DMS53 (cell line): ENCODE measurements around the gene NSUN5.
"Not testable (repeated sequence)": the region's sequence is repeated elsewhere in the genome, so short reads cannot be mapped to it uniquely, and the experiment has no call there.

ENCODE experiments used
- DNase-seq: peaks from one replicate; lab custom pipeline; 2025; lab: John Stamatoyannopoulos, UW

The NSUN5 gene

GRCh38 chr7:73325424-73325823 lies 16.8 kb upstream of the NSUN5 start:
- DNase-seq: not testable (repeated sequence)

- peak; percentile 95 for DNase-seq
Observed at GRCh38 chr7:73324081-73324845, 15.6 kb upstream of the NSUN5 start.

DNA sequence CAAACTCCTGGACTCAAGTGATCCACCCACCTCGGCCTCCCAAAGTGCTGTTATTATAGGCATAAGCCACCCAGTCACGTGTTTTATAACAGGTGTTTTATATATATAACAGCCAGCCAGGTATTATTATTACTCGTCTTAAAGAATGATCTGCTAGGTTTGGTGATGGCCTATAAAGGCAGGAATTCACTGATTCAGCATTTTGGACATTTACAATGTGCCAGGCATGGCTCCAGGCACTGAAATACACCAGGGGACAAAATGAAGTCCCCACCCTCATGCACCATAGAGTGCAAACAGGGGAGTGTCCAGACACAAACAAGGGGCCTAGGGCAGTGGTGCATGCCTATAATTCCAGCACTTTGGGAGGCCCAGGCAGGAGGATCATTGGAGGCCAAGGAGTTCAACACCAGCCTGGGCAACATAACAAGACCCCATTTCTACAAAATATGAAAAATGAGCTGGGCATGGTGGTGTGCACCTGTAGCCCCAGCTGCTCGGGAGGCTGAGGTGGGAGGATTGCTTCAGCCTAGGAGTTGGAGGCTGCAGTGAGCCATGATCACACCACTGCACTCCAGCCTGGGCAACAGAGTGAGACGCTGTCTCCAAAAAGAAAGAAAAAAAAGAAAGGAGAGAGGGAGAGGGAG lies 14.9 kb upstream of the NSUN5 start:
- not testable (repeated sequence) for DNase-seq

- peak; percentile 13 for DNase-seq
Observed at GRCh38 chr7:73320009-73320408, 11.4 kb upstream of the NSUN5 start.

GRCh38 chr7:73319541-73319940 lies 10.9 kb upstream of the NSUN5 start:
- not testable (repeated sequence) for DNase-seq

- not testable (repeated sequence) for DNase-seq
Observed at GRCh38 chr7:73318656-73319204, 10.1 kb upstream of the NSUN5 start.

- no peak for DNase-seq
Observed at GRCh38 chr7:73316521-73316920, 7.9 kb upstream of the NSUN5 start.

DNA sequence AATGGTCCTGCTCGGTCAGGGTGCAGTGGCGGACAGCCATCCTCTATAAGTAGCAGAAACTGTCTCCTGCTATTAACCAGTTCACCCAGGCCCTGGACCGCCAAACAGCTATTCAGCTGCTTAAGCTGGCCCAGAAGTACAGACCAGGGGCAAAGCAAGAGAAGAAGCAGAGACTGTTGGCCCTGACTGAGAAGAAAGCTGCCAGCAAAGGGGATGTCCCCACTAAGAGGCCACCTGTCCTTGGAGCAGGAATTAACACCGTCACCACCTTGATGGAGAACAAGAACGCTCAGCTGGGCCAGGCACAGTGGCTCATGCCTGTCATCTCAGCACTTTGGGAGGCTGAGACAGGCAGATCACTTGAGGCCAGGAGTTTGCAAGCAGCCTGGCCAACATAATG lies 5.6 kb upstream of the NSUN5 start:
- DNase-seq: no peak

DNA sequence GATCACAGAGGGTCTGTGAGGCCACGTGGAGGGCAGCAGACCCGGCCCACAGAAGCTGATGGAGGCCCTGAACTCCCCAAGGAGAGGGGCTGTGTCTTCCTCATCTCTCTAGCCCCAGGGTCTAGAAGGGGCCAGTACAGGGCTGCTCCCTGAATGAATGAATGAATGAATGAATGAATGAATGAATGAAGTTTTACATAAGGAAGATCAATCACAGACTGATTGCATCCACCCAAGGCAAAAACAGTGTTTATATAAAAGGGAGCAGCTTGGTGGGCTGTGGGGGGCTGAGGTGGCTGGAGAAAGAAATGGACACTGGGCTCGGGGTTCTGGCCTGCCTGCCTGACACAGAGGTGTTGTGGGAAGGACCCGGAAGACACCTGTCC lies 4.9 kb upstream of the NSUN5 start:
- DNase-seq: peak; percentile 16

DNA sequence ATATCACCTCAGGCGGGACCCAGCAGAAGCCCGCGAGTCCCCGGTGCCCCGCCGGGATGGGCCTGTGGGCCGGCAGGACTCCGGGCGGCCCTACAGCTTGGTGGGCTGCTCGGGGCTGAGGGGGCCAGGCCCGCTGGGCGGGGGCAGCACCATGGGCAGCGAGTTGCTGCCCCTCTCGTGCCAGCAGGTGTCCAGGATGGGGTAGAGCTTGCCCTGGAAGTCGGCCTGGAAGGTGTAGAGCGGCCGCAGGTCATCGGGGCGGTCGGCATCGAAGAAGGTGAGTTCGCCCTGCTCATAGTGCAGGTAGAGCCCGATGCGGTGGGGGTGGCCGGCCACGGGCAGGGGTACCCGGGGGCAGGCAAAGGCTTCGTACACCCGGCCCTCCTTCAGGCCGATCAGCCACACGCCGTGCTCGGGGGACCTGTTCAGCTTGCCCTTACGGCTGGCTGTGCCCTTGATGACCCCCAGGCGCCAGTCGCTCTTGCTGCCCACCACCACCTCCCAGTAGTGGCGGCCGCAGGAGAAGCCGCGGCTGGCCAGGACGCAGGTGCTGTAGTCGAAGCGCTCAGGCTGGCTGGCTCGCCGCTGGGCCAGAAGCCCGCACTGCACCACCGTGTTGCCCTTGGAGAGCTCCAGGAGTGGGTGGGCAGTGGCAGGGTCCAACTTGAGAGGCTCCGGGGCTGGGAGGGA lies 4.3 kb upstream of the NSUN5 start:
- no peak for DNase-seq

DNA sequence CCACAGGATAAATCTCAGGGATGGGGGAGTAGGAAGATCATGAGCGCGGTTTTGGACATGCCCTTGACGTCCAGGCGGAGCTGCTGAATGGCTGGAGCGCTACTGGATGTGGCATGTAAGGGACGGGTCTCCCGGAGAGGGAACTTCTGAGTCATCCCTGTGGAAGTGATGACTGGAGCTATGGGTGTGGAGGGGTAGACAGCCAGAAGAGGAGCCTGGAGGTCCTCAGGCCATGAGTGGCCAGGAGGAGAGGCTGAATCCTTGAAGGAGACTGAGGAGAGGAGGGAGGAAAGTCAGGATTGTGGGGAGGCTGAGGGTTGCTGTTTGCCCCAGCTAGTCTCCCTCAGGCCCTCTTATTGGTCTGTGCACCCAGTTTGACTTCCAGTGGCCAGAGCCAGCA lies 2.8 kb upstream of the NSUN5 start:
- not testable (repeated sequence) for DNase-seq

- peak; percentile 78 for DNase-seq
Observed at GRCh38 chr7:73308074-73308664, 457 bp downstream of the NSUN5 start.

- no peak for DNase-seq
Observed at GRCh38 chr7:73307436-73307835, 1.2 kb downstream of the NSUN5 start.

GRCh38 chr7:73304612-73305387 lies 3.8 kb downstream of the NSUN5 start:
- not testable (repeated sequence) for DNase-seq

DNA sequence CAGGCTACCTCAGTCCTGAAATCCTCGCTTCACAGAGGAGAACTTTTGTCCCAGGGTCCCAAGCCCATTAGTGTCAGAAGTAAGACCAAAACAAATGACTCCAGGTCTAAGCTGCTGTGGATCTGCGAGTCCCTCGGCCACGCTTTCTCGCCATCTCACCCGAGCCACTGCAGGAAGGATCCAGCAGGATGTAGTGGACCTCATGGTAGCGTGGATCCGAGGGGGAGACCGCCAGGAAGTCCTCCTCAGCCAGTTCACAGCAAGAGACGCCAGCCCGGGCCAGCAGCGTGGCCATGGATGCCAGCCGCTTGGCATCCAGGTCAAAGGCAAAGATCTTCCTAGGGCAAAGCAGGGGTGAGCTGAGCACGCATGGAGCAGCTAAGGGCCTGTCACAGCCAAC lies 4.6 kb downstream of the NSUN5 start:
- no peak for DNase-seq

DNA sequence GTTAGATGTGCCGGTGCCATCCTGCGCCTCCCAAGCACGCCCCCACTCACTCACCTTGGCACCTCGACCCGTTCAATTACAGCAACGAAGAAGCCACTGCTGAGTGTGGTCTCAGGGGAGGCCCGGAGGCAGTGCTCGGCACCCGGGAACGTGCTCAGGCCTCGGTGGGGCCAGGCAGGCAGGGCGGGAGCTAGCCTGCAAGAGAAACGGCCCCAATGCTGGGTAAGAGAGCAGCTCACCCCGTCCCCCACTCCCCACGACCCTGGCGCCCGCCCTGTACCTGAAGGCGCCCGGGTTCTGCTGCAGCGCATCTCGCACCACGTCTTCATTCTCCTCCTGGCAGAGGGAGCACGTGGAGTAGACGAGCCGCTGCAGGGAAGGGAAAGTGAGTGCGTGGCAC lies 5.1 kb downstream of the NSUN5 start:
- no peak for DNase-seq

- DNase-seq: not testable (repeated sequence)
Observed at GRCh38 chr7:73302846-73303245, 5.8 kb downstream of the NSUN5 start.

DNA sequence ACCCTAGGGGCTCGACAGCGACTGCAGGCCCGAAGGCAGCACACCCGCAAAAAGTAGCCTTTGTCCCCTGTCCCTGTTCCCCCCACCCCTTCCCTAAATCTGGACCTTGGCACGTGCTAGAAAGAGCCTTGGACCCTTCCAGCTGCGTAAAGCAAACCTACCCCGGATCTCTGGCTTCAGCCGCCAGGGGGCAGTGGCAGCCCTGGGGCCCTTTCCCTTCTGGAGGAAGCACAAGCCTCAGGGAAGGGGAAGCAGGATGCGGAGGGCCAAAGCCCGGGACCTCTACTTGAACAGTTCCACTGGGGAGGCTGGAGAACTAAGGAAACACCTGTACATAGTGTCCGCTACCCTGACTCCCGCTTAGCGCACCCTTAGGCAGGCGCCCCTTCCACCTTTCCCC lies 7.5 kb downstream of the NSUN5 start:
- not testable (repeated sequence) for DNase-seq

DNA sequence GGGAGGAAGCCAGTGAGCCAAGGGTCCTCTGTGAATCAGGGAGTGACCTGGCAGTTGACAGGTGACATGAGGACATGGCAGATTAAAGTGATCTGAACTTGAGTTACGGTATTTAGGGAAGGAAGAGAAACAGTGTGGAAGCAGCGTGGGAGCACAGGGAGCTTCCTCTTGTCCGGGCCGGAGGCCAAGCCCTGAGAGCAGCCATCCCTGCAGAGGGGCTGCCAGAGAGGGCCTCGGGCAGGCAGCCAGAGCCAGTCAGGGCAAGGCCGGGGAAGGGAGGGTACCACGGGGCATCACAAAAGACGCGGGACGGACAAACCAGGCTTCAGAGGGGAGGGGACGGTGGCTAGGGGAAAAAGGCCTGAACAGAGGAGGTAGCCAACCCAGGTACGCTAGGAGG lies 8.8 kb downstream of the NSUN5 start:
- not testable (repeated sequence) for DNase-seq

- not testable (repeated sequence) for DNase-seq
Observed at GRCh38 chr7:73297706-73298105, 10.9 kb downstream of the NSUN5 start.

DNA sequence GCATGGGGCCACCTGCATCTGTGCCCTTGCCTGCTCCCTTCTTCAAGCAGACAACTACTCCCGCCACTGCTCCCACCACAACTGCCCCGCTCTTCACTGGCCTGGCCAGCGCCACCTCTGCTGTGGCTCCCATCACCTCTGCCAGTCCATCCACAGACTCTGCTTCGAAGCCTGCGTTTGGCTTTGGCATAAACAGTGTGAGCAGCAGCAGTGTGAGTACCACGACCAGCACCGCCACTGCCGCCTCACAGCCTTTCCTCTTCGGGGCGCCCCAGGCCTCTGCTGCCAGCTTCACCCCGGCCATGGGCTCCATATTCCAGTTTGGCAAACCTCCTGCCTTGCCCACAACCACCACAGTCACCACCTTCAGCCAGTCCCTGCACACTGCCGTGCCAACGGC lies 11.4 kb downstream of the NSUN5 start:
- DNase-seq: not testable (repeated sequence)
